Neural progenitor cell (in vitro differentiated cells): ENCODE measurements around the gene MEIS2. TPM values are rescaled to one million over a fixed set of nuclear protein-coding genes. Genes with fewer than 3 reads are reported as not detected.

Experiments
- DNase-seq: peaks from one replicate; pipeline ENCODE4 v3.0.0-alpha.2; 2016; ENCODE audit warnings: low spot score
- H2AFZ ChIP-seq: fragments of 200-600 bp; sonication (generic); replicated peaks from 2 replicates; pipeline ENCODE4 v1.6.1; 2016; ENCODE audit warnings: antibody characterized with exemption
- H3F3A ChIP-seq: fragments of 200-600 bp; sonication (generic); 2 replicates; pipeline ENCODE4 v1.6.1; 2016; ENCODE audit warnings: antibody characterized with exemption, low read depth
- H3K27ac ChIP-seq: fragments of 200-600 bp; sonication (generic); 2 replicates; pipeline ENCODE4 v1.5.1; 2016; ENCODE audit warnings: mild to moderate bottlenecking
- H3K27me3 ChIP-seq: fragments of 200-600 bp; sonication (generic); 2 replicates; pipeline ENCODE4 v1.6.1; 2016; ENCODE audit warnings: mild to moderate bottlenecking, moderate library complexity
- H3K36me3 ChIP-seq: fragments of 200-600 bp; sonication (generic); 2 replicates; pipeline ENCODE4 v1.5.1; 2016
- H3K4me1 ChIP-seq: fragments of 200-600 bp; sonication (generic); 2 replicates; pipeline ENCODE4 v1.6.1; 2016; ENCODE audit warnings: mixed run types
- H3K4me2 ChIP-seq: fragments of 200-600 bp; sonication (generic); 2 replicates; pipeline ENCODE4 v1.6.1; 2016
- H3K4me3 ChIP-seq: fragments of 200-600 bp; sonication (generic); 2 replicates; pipeline ENCODE4 v1.5.1; 2016
- H3K79me2 ChIP-seq: fragments of 200-600 bp; sonication (generic); 2 replicates; pipeline ENCODE4 v1.6.1; 2016; ENCODE audit warnings: low read depth
- H3K9ac ChIP-seq: fragments of 200-600 bp; sonication (generic); 2 replicates; pipeline ENCODE4 v1.6.1; 2016
- H3K9me3 ChIP-seq: fragments of 200-600 bp; sonication (generic); 2 replicates; pipeline ENCODE4 v1.5.1; 2016; ENCODE audit warnings: low read depth
- H4K20me1 ChIP-seq: fragments of 200-600 bp; sonication (generic); 2 replicates; pipeline ENCODE4 v1.6.1; 2016; ENCODE audit warnings: low read depth
- H3K27ac Mint-ChIP-seq: 3 replicates; pipeline ENCODE4 v1.8.0; 2021; ENCODE audit warnings: mixed read lengths
- H3K27me3 Mint-ChIP-seq: 2 replicates; pipeline ENCODE4 v1.8.0; 2022; ENCODE audit warnings: low read depth, mild to moderate bottlenecking, inconsistent platforms, moderate library complexity, mixed read lengths; ENCODE audit not compliant: insufficient read depth
- H3K36me3 Mint-ChIP-seq: 3 replicates; pipeline ENCODE4 v1.8.0; 2021; ENCODE audit warnings: mixed read lengths
- H3K4me1 Mint-ChIP-seq: 3 replicates; pipeline ENCODE4 v1.8.0; 2021; ENCODE audit warnings: mixed read lengths
- H3K4me3 Mint-ChIP-seq: 3 replicates; pipeline ENCODE4 v1.8.0; 2021; ENCODE audit warnings: mild to moderate bottlenecking, moderate library complexity, mixed read lengths
- H3K9me3 Mint-ChIP-seq: 3 replicates; pipeline ENCODE4 v1.8.0; 2020; ENCODE audit warnings: mixed read lengths
- EZH2 ChIP-seq: fragments of 200-600 bp; sonication (generic); IDR thresholded peaks from 2 replicates; pipeline ENCODE4 v1.6.1; 2017; ENCODE audit warnings: antibody characterized with exemption, mild to moderate bottlenecking, moderate library complexity
- EZH2phosphoT487 ChIP-seq: fragments of 200-600 bp; sonication (generic); IDR thresholded peaks from 2 replicates; pipeline ENCODE4 v1.6.1; 2017; ENCODE audit warnings: antibody characterized with exemption
- total RNA-seq: library from RNA; depleted of rRNA; stranded (reverse); fragments of >200 nt; gene quantifications from 2 replicates; pipeline ENCODE4 v1.2.3, GENCODE V29; 2015; ENCODE audit warnings: low replicate concordance
- TF ChIP-seq, protein P1 (sequence below): fragments of 200-600 bp; sonication (generic); IDR thresholded peaks from 2 replicates; pipeline ENCODE4 v1.5.1; 2017; ENCODE audit warnings: antibody characterized with exemption, mild to moderate bottlenecking

MEIS2 gene
- total RNA-seq, 1 donor from 2014 or later: 18.3 TPM

DNA sequence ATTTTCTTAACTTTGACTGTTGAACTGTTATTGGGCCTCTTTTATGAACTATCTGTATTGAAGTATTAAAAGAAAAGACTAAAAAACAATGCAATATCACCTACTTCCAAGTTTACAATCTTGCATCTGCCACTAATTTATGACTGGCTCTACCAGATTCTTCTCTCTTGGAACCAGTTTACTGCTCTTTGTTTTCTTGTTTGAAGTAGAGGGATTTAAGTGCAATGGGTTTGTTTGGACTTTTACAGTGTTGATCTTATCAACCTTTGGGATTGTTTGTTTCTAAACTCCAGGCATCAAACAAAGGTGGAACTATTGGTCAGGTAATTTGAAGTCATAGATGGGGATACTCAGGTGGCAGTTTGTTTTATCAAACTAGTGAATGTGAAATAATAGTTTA is 43.0 kb upstream of the MEIS2 start:
- Histone ChIP-seq H3K36me3 (no peaks in the 10 kb centered on the region), H3K27ac (no peak overlapping the region), H3K4me3 (no peak overlapping the region), H3K9me3 (no peaks in the 10 kb centered on the region), H3K79me2 (no peaks in the 10 kb centered on the region), H3K9ac (no peak overlapping the region), H3K4me2 (no peak overlapping the region), H3F3A (no peaks in the 10 kb centered on the region), H3K4me1 (peaks cover 9% of the 10 kb centered on the region), H4K20me1 (no peaks in the 10 kb centered on the region), H2AFZ (no peak overlapping the region), H3K27me3 (no peaks in the 10 kb centered on the region)
- Mint-ChIP-seq H3K4me1 (no peaks in the 10 kb centered on the region), H3K27me3 (peaks cover 6% of the 10 kb centered on the region), H3K4me3 (no peak overlapping the region), H3K27ac (no peak overlapping the region), H3K9me3 (no peaks in the 10 kb centered on the region), H3K36me3 (no peaks in the 10 kb centered on the region)
- TF ChIP-seq EZH2phosphoT487 (no peak), EZH2 (no peak)
- TF ChIP-seq, protein P1, sequence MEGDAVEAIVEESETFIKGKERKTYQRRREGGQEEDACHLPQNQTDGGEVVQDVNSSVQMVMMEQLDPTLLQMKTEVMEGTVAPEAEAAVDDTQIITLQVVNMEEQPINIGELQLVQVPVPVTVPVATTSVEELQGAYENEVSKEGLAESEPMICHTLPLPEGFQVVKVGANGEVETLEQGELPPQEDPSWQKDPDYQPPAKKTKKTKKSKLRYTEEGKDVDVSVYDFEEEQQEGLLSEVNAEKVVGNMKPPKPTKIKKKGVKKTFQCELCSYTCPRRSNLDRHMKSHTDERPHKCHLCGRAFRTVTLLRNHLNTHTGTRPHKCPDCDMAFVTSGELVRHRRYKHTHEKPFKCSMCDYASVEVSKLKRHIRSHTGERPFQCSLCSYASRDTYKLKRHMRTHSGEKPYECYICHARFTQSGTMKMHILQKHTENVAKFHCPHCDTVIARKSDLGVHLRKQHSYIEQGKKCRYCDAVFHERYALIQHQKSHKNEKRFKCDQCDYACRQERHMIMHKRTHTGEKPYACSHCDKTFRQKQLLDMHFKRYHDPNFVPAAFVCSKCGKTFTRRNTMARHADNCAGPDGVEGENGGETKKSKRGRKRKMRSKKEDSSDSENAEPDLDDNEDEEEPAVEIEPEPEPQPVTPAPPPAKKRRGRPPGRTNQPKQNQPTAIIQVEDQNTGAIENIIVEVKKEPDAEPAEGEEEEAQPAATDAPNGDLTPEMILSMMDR: no peak
- DNase-seq: no peak

DNA sequence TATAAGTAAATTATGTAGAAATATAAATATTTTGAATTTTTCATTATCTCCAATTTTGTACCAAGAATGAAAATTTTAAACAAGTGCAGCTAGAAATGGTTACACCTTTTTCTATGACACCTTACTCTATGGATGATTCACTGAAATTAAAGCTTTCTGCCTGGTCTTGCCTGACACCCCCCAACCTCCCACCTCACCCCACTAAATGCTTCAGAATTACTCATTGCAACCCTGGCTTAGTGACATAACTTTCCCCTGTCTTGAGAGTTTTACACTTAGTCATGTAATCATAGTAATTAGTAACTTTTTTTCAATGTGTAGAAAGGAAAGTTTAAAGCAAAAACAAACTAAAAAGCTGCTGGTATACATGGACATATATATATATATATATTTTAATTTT is 42.0 kb upstream of the MEIS2 start:
- Histone ChIP-seq H3K79me2 (no peaks in the 10 kb centered on the region), H3K4me1 (peaks cover 9% of the 10 kb centered on the region), H3K27ac (no peak overlapping the region), H3K9me3 (no peaks in the 10 kb centered on the region), H4K20me1 (no peaks in the 10 kb centered on the region), H3K4me2 (no peak overlapping the region), H3K9ac (no peak overlapping the region), H3K4me3 (no peak overlapping the region), H2AFZ (no peak overlapping the region), H3K27me3 (no peaks in the 10 kb centered on the region), H3K36me3 (no peaks in the 10 kb centered on the region), H3F3A (no peaks in the 10 kb centered on the region)
- H3K4me1 Mint-ChIP-seq: no peaks in the 10 kb centered on the region
- no peak for DNase-seq
- H3K4me3 Mint-ChIP-seq: no peak overlapping the region
- H3K27me3 Mint-ChIP-seq: peaks cover 6% of the 10 kb centered on the region
- H3K27ac Mint-ChIP-seq: no peak overlapping the region
- TF ChIP-seq, protein P1: no peak
- TF ChIP-seq EZH2phosphoT487 (no peak), EZH2 (no peak)
- H3K9me3 Mint-ChIP-seq: no peaks in the 10 kb centered on the region
- H3K36me3 Mint-ChIP-seq: no peaks in the 10 kb centered on the region

DNA sequence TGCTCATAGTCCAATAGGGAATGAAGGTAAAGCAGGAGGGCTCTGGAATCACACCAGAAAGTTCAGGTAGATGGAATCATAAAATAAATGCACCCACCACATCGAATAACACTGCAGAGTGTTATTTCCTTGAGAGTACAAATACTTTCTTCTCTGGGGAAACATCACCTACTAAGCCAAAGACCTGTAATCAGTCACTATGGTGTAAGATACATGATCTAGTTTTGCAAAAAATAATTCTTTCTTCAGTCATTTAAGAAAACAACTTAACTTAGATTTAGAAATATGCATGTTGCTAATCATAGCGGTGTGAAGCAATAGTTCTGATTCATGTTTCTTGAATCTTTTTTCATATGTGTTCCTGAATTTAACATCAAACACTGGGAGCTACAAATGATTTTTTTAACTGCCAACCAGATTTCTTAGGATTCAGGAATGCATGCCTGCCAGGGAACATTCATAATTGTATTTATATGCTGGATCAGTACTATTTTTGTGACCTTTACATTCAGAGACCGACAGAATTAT is 40.2 kb upstream of the MEIS2 start:
- Histone ChIP-seq H3K9me3 (no peaks in the 10 kb centered on the region), H3K9ac (no peak overlapping the region), H2AFZ (no peak overlapping the region), H4K20me1 (no peaks in the 10 kb centered on the region), H3K27me3 (no peaks in the 10 kb centered on the region), H3K4me1 (peaks cover 8% of the 10 kb centered on the region), H3K27ac (no peak overlapping the region), H3F3A (no peaks in the 10 kb centered on the region), H3K4me2 (no peak overlapping the region), H3K36me3 (no peaks in the 10 kb centered on the region), H3K4me3 (no peak overlapping the region), H3K79me2 (no peaks in the 10 kb centered on the region)
- peaks cover 6% of the 10 kb centered on the region for H3K27me3 Mint-ChIP-seq
- DNase-seq: no peak
- no peaks in the 10 kb centered on the region for H3K4me1 Mint-ChIP-seq
- H3K4me3 Mint-ChIP-seq: no peak overlapping the region
- H3K36me3 Mint-ChIP-seq: no peaks in the 10 kb centered on the region
- H3K27ac Mint-ChIP-seq: no peak overlapping the region
- H3K9me3 Mint-ChIP-seq: no peaks in the 10 kb centered on the region
- no peak for TF ChIP-seq EZH2phosphoT487
- TF ChIP-seq EZH2: no peak
- TF ChIP-seq, protein P1: no peak
